NCI-H2196 treated with DMSO at 0.1 percent for 48 hours (cell line): ENCODE results near the gene MYH15.

ENCODE experiments used
- DNase-seq: peaks from one replicate; lab custom pipeline; 2025; ENCODE audit not compliant: unreplicated experiment; lab: John Stamatoyannopoulos, UW

The MYH15 gene

DNA sequence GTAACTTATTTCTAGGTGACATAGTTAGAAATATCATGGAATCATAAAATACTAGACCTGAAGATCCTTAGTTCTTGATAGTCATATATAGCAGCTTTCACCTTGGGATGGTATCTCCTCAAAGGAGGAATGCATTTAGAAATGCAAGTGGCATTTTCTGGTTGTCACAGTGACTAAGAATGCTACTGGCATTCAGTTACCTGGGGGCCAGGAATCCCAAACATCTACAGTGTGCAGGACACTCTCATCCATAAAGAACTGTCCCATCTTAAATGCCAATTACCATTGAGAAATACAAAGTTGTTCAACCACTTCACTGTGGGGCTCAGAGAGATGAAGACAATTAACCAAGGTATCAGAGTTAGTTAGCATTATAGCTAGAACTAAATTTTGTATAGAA lies 36.7 kb downstream of the MYH15 start:
- no peak for DNase-seq

GRCh38 chr3:108472001-108472591 lies 38.3 kb downstream of the MYH15 start:
- no peak for DNase-seq

GRCh38 chr3:108471426-108471825 lies 39.0 kb downstream of the MYH15 start:
- DNase-seq, result no peak

DNA sequence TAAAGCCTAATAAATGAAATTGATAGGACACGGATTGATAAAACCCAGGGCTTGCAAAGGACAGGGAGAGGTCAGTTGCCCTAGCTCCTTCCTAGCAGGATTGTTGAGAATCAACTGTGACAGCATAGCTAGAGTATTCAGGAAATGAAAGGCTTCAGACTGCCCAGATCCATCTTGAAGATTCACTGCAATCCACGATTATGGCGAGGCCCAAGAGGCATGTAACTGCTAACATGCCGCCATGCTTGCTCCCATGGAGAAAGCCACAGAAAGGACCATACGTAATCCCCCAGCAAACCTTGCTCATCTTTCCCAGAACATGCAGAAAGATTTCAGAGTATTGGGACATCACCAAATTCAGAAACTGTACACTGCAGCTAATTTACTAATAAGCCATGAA lies 41.3 kb downstream of the MYH15 start:
- no peak for DNase-seq

DNA sequence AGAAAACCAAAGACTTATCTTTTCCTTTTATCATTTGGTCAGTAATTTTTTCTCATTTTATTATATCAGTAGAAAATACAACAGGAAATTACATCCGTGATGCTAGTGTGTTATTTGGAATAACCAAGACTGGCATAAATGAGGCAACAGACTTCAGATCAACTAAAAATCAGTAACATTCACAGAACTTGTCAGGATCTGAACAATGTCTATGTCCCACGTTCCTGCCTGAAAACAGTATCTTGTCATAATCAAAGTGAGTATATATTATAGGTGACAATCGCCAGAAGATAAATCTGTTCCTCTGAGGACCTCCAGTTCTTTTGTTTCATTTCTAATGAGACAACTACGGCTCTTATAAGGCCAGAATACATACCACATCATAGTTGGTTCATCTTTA lies 41.8 kb downstream of the MYH15 start:
- DNase-seq, result no peak

- no peak for DNase-seq
Observed at GRCh38 chr3:108462899-108463298, 47.5 kb downstream of the MYH15 start.

DNA sequence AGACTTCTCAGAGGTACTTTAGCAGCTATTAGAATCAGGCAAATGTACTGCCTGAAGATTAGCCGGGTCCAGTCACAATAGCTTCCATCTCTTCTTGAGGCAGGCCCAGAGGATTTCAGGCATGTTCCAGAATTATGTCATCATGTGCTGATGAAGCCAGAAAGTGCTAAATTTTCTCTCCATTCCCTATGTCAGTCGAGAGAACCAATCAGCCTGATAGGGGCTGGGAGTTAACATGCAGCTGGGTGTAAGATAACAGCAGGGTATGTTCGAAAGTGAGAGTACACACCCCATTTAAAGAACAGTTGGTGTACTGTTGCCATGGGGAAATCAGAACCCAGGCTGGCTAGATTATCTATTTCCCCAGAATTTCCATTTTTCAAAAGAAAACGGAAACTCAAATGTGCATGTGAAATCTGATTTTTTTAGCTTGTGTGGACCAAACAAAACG lies 48.7 kb downstream of the MYH15 start:
- DNase-seq, result no peak

GRCh38 chr3:108459225-108459624 lies 51.2 kb downstream of the MYH15 start:
- DNase-seq, result no peak

DNA sequence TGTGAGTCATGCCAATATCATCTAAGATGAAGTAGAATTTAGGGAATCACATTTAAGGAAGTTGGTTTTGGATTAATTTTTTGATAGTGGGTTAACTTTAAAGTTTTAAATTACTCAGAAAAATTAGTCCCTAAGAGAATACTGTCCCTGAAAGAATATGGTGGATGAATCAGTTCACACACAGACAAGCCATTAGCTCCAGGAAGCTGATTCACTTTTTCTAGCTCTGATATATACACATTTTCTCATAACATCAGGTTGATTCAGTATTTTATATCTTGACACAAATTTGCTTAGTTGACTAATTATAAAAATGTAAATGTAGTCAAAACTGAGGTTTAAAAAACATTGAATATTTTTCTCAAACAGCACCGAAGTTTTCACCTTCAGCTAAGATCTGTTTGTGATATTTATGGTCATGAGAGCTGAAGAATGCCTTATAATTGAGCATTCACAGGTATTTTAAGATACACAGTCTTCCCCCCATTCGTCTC lies 55.1 kb downstream of the MYH15 start:
- DNase-seq, result no peak

DNA sequence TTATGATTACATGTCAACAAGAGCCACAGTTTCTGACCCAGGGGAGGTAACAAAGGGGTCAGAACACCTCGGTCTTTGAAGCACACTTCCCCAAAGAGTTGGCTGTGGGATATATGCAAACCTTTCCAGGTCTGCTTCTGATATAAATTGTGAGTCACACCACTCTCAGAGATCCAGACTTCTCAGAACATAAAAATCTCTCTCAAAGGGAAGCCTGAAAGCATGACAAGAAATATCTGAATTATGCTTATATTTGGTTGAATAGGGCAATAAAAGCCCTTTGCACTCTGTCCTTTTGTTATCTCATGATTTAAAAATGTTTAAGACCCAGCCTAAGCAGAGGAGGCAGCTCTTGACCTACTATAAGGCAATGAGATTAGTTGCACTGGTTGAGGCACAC lies 56.8 kb downstream of the MYH15 start:
- no peak for DNase-seq

- DNase-seq, result no peak
Observed at GRCh38 chr3:108450444-108450843, 60.0 kb downstream of the MYH15 start.

DNA sequence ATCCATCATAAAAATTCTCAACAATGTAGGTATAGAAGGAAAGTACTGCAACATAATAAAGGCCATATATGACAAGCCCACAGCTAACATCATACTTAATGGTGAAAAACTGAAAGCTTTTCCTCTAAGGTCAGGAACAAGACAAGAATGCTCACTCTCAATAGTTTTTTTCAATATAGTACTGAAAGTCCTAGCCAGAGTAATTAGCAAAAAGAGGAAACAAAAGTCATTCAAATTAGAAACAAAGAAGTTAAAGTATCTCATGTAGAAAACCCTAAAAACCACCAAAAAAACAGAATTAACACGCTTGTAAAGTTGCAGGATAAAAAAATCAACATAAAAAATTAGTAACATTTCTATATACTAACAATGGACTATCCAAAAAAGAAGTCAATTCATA lies 61.8 kb downstream of the MYH15 start:
- no peak for DNase-seq

DNA sequence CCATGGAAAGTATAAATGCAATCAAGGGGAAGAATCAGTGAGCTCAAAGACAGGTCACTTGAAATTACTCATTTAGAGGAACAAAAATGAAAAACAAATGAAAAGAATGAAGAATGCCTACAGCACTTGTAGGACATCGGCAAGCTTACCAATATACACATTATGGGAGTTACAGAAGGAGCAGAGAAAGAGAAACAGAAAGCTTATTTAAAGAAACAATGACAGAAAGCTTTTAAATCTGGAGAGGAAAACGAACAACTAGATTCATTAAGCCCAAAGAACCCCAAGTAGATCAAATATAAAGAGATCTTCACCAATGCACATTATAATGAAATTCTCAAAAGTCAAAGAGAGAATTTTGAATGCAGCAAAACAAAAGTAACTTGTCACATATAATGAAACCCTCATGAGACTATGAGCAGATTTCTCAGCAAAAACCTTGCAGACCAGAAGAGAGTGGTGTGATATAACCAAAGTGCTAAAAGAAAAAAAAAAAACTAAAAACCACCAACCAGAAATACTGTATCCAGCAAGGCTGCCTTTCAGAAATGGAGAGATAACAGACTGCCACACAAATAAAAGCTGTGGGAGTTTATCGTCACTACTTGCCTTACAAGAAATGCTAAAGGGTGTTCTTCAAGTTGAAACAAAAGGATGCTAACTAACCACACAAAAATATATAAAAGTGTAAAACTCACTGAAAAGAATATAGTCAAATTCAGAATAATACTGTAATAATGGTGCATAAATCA lies 63.1 kb downstream of the MYH15 start:
- no peak for DNase-seq

- no peak for DNase-seq
Observed at GRCh38 chr3:108442281-108442680, 68.1 kb downstream of the MYH15 start.

DNA sequence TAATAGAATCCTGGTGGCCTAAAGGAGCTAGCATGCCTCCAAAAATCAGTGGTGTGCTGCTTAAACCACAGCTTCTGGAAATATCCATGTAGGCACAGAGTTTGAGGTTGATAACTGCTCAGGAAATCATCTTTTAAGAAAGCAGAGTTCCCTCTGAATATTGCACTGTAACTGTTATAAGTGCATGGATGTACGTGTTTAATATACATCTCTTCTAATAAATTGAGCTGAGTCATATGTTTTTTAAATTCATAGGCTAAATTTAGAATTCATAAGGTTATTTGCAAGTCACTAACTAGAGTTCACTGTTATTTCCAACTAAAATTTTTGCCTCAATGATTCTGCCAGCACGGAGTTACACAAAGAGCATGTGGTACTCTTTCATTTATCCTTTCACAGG lies 68.9 kb downstream of the MYH15 start:
- no peak for DNase-seq

DNA sequence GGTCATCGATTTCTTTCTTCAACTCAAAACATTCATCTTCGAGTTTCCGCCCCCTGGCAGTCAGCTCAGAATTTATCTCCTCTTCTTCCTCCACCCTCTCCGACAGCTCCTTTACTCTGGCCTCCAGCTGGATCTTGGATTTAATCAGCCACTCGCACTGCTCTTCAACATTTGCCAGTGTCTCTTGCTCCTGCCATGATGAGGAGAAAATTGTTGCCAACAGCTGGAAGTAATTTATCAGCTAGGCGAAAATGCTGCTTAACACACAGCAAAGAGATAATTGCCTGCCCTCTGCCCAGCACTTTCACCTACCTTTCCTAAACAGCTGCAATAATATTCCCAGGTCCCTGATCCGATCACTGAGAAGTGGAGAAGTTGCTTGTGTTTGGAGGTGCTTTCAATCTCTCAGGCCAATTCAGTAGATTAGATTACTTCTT lies 69.3 kb downstream of the MYH15 start:
- DNase-seq, result no peak

DNA sequence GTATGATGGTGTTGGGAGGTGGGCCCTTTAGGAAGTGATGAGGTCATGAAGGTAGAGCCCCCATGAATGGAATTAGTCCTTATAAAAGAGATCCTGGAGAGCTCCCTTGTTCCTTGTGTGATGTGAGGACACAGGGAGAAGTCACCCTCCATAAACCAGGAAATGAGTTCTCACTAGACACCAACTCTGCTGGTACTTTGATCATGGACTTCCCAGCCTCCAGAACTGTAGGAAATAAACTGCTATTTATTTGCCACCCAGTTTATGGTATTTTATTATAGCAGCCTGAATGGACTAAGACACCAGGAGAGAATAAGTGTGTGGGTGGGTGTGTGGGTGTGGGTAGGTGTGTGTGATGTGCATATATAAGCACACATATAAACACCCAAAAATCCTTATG lies 71.9 kb downstream of the MYH15 start:
- DNase-seq, result no peak

GRCh38 chr3:108437439-108437838 lies 73.0 kb downstream of the MYH15 start:
- no peak for DNase-seq

GRCh38 chr3:108433928-108434327 lies 76.5 kb downstream of the MYH15 start:
- no peak for DNase-seq

DNA sequence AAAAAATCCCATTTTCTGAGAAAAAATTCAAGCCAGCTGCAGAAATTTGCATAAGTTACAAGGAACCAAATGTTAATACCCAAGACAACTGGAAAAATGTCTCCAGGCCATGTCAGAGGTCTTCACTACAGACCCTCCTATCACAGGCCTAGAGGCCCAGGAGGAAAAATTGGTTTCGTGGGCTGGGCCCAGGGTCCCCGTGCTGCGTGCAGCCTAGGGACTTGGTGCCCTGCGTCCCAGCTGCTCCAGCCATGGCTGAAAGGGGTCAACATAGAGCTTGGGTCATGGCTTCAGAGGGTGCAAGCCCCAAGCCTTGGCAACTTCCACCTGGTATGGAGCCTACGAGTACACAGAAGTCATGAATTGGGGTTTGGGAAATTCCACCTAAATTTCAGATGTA lies 78.0 kb downstream of the MYH15 start:
- no peak for DNase-seq

DNA sequence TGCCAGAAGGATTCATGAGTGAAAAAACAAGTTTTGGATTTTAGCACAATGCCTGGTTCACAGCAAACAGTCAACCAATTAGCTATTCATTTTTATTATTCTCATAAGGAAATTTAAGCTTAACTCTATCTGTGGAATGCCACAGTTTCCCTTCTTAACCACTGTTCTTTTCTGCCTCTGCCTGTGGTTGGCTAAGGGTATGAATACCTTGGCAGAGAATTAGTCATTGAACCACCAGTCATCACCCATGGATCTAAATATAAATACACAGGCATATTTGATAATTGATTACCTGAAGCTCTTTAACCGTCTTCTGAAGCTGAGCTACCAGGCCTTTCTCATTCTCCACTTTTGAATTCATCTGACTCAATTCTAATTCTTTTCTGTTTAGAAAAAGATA lies 79.9 kb downstream of the MYH15 start:
- no peak for DNase-seq

- no peak for DNase-seq
Observed at GRCh38 chr3:108428586-108428985, 81.8 kb downstream of the MYH15 start.

- DNase-seq, result no peak
Observed at GRCh38 chr3:108420926-108421325, 89.5 kb downstream of the MYH15 start.
